Stomach smooth muscle (tissue), 2 donors: Measurements from ENCODE around the gene HOXA7.

Experiments used
- H3K27ac ChIP-seq: one replicate; pipeline ENCODE4 v1.7.0; 2013; ENCODE audit warnings: mild to moderate bottlenecking, low read length, inconsistent platforms
- H3K27me3 ChIP-seq, 2 donors: one replicate each; pipeline ENCODE4 v1.7.0; 2013; ENCODE audit warnings: low read length in 2 of 2; ENCODE audit not compliant: insufficient read depth in 2 of 2, control insufficient read depth in 1 of 2
- H3K36me3 ChIP-seq, 2 donors: one replicate each; pipeline ENCODE4 v1.7.0; 2013; ENCODE audit warnings: low read length in 2 of 2; ENCODE audit not compliant: control insufficient read depth in 2 of 2, insufficient read depth in 2 of 2
- H3K4me1 ChIP-seq: one replicate; pipeline ENCODE4 v1.7.0; 2013; ENCODE audit warnings: low read length; ENCODE audit not compliant: control insufficient read depth, insufficient read depth
- H3K4me3 ChIP-seq, 2 donors: one replicate each; pipeline ENCODE4 v1.7.0; 2013; ENCODE audit warnings: low read length in 2 of 2
- H3K9ac ChIP-seq, 2 donors: one replicate each; pipeline ENCODE4 v1.7.0; 2013; ENCODE audit warnings: low read length in 2 of 2, mild to moderate bottlenecking in 1 of 2
- H3K9me3 ChIP-seq, 2 donors: one replicate each; pipeline ENCODE4 v1.7.0; 2013; ENCODE audit warnings: low read length in 2 of 2; ENCODE audit not compliant: control insufficient read depth in 2 of 2
- donor health status: healthy.
- donor health status: Pancreatic carcinoma.

The HOXA7 gene

DNA sequence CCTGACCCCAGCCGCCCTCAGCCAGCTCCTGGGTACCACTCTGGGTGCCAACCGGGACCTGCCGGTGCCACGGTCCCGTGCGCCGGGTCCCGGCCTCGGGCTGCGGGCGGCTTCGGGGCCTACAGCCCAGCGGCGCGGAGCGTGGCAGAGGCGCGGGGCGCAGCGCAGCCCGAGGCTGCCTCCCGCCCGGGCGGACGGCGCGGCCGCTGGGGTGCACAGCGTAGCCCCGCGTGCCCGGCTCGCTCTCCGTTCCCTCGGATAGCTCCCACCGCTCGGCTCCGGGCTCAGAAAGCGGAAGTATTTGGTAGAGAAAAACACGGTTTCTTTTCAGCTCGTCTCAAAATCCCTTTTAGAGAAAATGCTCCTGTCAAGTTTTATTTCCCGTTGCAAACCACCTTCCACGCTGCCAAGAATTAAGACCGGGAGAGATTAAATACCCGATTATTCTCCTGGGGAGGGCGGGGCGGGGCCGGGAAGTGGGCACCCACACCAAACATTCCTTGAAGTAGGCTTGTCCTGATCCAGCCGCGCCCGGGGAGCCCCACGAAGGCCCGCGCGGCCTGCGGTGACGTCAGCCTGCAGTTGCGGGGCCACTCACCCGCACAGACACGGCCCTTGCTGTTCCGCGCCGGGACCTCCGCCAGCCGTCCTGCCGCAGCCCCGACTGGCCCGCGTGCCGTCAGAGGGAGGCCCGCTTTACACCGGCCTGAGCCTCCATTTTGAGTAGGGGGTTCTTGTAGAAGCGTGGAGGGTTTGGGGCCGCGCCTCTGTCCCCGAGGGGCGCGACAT is 36.3 kb upstream of the HOXA7 start:
- no peak overlapping the region for H3K27ac ChIP-seq
- H3K9ac ChIP-seq, result no peak overlapping the region
- peaks cover 23% of the 10 kb centered on the region for H3K4me1 ChIP-seq
- H3K27me3 ChIP-seq, result peaks cover 83 to 95% of the 10 kb centered on the region in 2 donors
- H3K9me3 ChIP-seq, result peaks cover 0 to 1% of the 10 kb centered on the region in 2 donors
- H3K4me3 ChIP-seq, result peak overlapping the region; percentile 17 to 54
- H3K36me3 ChIP-seq, result no peaks in the 10 kb centered on the region

DNA sequence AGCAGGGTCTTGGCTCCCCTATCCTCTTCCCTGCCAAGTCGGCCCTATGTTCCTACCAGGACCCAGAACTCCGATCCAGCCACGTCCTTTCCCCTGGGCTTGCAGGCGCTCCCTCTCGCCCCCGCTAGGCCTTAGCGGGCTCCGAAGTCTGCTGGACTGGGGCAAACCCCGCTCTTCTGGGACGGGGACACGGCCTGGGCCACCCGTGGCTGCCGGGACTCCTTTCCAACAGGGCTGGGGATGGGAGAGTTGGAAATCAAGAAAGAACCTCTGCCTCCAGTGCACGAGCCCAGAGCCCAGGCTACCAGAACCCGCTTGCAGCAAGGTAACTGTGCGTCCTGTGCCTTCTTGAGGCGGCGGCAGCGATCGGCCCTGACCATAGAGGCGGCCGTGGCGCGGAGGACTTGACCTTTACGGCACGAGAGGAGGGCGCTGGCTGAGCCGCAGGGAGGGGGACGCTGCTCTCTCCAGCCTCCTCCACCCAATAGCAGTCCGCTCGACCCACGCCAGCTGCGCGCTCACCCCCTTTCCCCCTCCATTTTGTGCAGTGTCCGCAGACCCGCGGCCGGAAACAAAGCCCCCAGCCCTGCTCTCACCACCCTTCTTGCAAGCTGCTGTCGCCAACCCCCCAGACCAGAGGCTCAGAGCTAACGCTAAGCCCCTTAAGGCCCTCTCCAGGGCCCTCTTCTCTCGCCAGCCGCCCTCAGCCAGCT is 35.5 kb upstream of the HOXA7 start:
- H3K4me1 ChIP-seq, result peaks cover 25% of the 10 kb centered on the region
- H3K9me3 ChIP-seq, result no peaks in the 10 kb centered on the region
- no peak overlapping the region for H3K9ac ChIP-seq
- peaks cover 85 to 95% of the 10 kb centered on the region in 2 donors for H3K27me3 ChIP-seq
- no peak overlapping the region for H3K27ac ChIP-seq
- no peaks in the 10 kb centered on the region for H3K36me3 ChIP-seq
- peak overlapping the region in 1 of 2 donors; percentile 54 for H3K4me3 ChIP-seq

DNA sequence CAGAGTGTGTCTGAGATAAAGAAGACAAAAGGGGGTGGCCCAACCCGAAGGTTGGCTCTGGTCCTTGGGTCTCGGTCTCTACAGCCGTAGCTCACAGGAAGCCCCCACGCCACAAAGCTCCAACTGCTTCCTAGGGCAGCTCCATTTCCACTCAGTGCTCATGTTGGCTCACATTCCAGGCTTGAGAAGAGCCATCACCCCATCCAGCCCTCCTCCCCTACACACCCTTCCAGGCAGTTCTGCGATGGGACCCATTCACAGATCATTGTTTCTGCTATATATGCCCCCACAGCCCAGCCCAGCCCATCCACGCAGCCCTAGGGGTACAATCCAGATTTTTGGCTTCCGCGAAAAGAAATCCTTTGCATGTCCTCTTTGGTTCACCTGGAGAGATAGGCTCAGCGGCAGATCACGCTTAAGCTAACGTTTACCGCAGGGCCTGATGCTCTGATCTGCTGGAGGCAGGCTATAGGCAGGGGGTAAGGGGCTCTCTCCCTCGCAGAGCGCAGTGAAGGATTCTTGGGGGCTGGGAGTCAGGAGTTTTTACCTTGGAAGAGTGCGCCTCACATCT is 34.8 kb upstream of the HOXA7 start:
- H3K9me3 ChIP-seq, result no peaks in the 10 kb centered on the region
- H3K4me3 ChIP-seq, result no peak overlapping the region
- peaks cover 25% of the 10 kb centered on the region for H3K4me1 ChIP-seq
- peaks cover 87 to 94% of the 10 kb centered on the region in 2 donors for H3K27me3 ChIP-seq
- no peak overlapping the region for H3K9ac ChIP-seq
- no peaks in the 10 kb centered on the region for H3K36me3 ChIP-seq
- no peak overlapping the region for H3K27ac ChIP-seq

DNA sequence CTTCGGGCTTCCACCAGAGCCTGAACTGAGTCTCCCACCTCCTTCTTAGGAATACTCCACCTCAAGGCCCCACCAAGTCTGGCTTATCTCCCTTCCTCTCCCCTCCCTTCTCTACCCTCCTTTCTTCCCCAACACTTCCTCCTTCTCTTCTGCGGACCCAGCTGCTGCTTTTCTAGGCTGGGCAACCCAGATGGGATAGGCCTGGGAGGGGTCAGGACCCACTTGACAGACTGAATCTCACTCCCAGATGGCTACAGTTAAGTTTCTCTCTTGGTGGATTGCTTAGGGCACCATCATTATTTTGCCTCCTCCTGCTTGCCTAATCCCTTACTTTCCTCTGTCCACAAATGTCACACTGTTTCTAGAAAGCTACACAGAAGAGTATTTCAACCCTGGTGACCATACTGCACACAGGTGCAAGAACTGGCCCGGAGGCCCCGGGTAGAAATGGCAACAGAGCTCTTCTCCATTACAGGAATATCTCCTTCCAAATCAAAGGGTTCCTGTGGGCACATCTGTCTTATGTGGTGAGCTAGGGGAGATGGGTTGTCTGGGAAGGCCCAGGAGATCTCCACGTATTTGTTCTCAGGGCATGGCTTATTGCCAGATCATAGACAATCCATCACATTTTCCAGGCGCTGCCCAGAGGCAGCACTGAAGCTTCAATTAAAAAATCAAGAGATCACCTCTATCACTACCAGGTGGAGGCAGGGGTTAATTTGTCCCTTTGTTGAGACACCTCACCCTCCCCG is 33.7 kb upstream of the HOXA7 start:
- Histone ChIP-seq H3K36me3 (no peaks in the 10 kb centered on the region), H3K27me3 (peaks cover 90 to 97% of the 10 kb centered on the region in 2 donors), H3K9me3 (no peaks in the 10 kb centered on the region), H3K27ac (no peak overlapping the region), H3K4me3 (no peak overlapping the region), H3K9ac (no peak overlapping the region), H3K4me1 (peaks cover 29% of the 10 kb centered on the region)

DNA sequence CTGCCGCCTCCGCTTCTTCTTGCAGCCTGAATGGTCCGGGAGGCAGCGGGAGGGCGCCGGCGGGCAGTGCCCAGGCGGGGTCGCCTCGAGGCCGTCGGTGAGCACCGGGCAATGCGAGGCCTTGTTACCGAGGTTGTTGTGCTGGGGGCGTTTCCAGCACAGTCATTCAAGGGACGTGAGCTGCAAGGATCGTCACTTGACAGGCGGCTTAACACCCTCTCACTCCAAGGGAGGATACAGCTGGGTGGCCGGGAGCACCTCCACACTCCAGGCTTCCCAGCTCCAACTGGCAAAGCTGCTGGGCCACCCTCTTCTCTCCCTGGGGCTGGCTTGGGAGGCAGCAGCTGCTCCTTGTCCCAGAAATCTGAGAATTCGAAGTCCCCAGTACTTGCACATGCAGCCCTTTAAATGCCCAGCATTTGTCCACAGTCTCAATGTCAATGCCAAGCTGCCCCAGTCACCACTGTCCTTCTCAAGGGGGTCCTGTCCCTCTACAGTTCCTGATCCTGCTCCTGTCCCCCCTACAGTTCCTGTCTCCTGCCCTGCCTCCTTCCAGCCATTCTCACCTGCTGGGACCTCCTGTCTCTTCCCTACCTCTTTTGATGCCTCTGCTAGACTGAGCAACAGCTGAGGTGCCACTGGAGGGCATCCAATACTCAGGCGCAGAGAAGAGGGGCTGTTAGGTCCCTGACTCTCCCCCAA is 33.0 kb upstream of the HOXA7 start:
- peak overlapping the region in 1 of 2 donors; percentile 35 for H3K4me3 ChIP-seq

DNA sequence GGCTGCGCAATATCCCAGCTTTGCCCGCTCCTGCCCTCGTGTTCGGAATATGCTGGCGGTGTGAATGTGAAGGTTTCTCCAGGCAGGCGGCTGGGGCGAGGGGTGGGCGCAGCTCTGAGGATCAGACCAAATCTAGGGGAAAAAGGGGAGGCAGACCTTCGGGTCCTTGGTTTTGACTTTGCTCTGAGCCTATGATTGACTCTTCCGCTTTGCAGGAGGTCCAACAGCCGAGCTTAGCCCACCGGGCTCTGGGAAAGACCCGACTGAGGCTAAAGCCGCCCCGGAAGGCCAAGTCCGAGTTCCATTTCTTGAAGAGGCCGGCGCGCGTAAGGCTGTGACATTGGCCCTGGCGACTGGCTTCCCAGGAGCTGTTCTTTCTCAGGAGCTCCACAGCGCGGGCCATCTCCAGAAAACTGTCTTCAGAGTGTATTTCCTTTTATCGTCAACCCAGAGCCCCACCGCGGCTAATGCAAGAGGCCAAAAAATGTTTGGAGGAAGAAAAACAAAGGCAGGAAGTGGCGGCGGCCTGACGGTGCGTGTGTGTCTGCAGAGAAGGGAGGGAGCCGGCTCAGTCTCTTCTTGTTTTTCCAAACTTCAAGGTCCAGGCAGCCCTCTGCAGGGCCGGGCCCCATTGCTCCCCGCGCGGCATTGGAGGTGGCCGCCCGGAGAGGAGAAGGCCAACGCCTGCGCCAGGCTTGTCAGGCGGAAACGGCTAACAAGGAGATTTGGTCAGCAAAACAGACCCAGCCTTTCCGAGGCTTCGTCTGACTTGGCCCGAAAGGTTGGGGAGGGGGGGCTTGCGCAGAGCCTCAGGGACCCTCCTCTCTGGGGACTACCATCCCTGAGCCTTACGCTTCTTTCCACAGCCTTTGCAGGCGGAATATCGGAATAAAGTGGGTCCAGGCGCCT is 32.2 kb upstream of the HOXA7 start:
- Histone ChIP-seq H3K4me3 (peak overlapping the region in 1 of 2 donors; percentile 35), H3K27ac (no peak overlapping the region), H3K9me3 (peaks cover 0 to 2% of the 10 kb centered on the region in 2 donors), H3K9ac (no peak overlapping the region), H3K27me3 (peaks cover 90 to 99% of the 10 kb centered on the region in 2 donors), H3K4me1 (peaks cover 42% of the 10 kb centered on the region), H3K36me3 (no peaks in the 10 kb centered on the region)

More for the DNA sequence above, 33.0 kb upstream of the HOXA7 start:
- peaks cover 0 to 2% of the 10 kb centered on the region in 2 donors for H3K9me3 ChIP-seq
- peaks cover 36% of the 10 kb centered on the region for H3K4me1 ChIP-seq
- no peak overlapping the region for H3K9ac ChIP-seq
- H3K27me3 ChIP-seq, result peaks cover 90 to 97% of the 10 kb centered on the region in 2 donors
- H3K36me3 ChIP-seq, result no peaks in the 10 kb centered on the region
- H3K27ac ChIP-seq, result no peak overlapping the region

DNA sequence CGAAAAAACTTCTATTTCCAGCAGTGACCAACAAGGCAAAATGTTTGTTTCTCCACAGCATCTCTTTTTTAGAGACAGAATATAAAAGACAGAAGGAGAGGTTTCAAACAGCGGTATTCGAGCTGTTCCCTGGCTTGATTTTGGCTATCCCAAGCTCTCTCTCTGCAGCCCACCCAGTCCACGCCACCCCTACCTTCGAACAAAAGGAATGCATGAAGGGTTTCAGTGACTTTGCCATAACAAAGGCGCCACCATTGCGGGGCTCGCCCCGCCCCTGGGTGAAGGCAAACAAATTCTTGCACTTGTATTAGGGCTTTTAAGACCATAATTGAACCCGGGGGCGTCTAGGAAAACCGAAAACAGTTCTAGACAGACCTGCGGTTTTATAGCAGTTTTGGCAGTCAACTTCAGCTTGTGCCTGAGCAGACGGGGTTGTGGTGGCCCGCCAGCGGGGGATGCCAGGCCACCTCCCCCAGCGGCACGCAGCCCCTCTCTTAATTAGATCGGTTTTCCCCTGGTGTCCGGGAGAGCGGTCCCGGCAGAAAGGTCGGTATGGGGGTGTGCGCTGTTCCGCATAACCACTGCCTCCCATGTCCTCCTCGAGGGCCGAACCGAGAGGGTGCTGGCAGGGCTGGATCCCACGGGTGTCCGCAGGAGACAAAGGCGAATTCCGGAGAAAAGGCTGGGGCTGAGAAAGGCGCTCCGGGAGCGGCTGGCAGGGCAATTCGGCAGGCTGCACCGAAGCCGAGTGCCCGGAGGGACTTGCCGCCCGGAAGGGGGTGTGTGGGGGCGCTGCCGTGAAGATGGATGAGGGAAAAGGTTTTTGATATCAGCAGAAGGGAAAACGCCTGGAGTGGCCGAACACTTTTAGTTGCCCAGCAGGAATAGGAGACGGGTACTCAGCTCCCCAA is 31.3 kb upstream of the HOXA7 start:
- no peaks in the 10 kb centered on the region for H3K36me3 ChIP-seq
- peaks cover 41% of the 10 kb centered on the region for H3K4me1 ChIP-seq
- H3K4me3 ChIP-seq, result peak overlapping the region in 1 of 2 donors; percentile 3
- H3K9ac ChIP-seq, result no peak overlapping the region
- peaks cover 0 to 2% of the 10 kb centered on the region in 2 donors for H3K9me3 ChIP-seq
- H3K27me3 ChIP-seq, result peaks cover 91 to 99% of the 10 kb centered on the region in 2 donors
- no peak overlapping the region for H3K27ac ChIP-seq

DNA sequence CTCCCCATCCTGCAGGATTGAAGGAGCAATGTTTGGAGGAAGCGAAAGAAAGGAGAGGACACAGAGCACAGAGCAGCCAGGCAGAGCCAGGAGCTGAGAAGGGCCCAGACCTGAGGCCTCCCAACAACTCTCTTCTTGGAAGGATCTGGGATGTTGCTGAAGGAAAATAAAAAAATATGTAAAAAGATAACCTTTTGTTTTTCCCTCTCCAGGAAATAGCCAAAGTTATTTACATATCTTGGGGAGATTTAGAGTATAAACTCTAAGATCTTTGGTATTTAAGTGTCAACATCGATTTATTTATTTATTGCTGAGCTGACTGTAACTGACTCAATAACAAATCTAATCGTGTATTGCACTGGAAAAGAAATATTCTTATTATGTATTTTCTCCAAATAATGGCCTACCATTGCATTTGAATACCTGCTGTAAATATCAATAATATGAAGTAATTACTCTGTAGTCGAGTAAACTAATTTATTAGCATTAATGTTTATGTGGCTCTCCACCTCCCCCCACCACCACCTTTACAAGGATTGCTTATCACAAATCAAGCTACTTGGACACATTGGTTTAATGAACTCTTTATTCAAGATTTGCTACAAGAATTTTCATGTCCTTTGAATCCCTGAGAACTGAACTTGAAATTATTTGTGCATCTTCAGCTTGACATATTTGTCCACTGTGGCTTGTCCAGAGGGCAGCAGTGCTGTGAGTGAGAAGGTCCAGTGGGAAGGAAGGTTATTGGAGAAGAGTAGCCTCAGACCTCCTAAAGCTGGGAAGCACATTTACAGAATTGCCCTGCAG is 30.4 kb upstream of the HOXA7 start:
- Histone ChIP-seq H3K9me3 (peaks cover 0 to 2% of the 10 kb centered on the region in 2 donors), H3K36me3 (no peaks in the 10 kb centered on the region), H3K4me3 (no peak overlapping the region), H3K4me1 (peaks cover 38% of the 10 kb centered on the region), H3K27ac (no peak overlapping the region), H3K9ac (no peak overlapping the region), H3K27me3 (peaks cover 94 to 99% of the 10 kb centered on the region in 2 donors)
